CD4-positive, alpha-beta T cell (primary cell): ENCODE data around the gene TSPAN18. TPM values are rescaled to one million over a fixed set of nuclear protein-coding genes. Genes with fewer than 3 reads are reported as not detected.

ENCODE experiments used
- ATAC-seq: fragments of 200-7000 bp; cut with Tn5 transposase; one replicate; pipeline ENCODE4 v1.10.0; 2022; ENCODE audit warnings: mild to moderate bottlenecking; ENCODE audit not compliant: poor library complexity
- CTCF ChIA-PET: fragments of 350-600 bp; sonication (Branson Sonifier 250); formaldehyde crosslinking; loops from one replicate; lab custom pipeline; 2021; ENCODE audit warnings: antibody characterized with exemption, inconsistent platforms; lab: Charles Lee
- POLR2A ChIA-PET: fragments of 350-600 bp; sonication (Branson Sonifier 250); formaldehyde crosslinking; loops from one replicate; lab custom pipeline; 2021; ENCODE audit warnings: antibody characterized with exemption, inconsistent platforms; lab: Charles Lee
- DNase-seq, 14 experiments: peaks; one replicate each; pipeline ENCODE4 v3.0.0-alpha.2; 2013 to 2020; ENCODE audit warnings: mixed read lengths in 2 of 14
- H3K27ac ChIP-seq, 2 donors: one replicate each; pipeline versions ENCODE4 v1.5.1 to v1.7.0; 2013; ENCODE audit warnings: low read length in 2 of 2, low read depth in 1 of 2, mild to moderate bottlenecking in 1 of 2
- H3K27me3 ChIP-seq, 2 experiments: 1 replicate in 1 of 2; 2 replicates in 1 of 2; pipeline versions ENCODE4 v1.6.1 to v1.7.0; 2013; ENCODE audit warnings: low read length in 2 of 2, control low read depth in 1 of 2, mild to moderate bottlenecking in 1 of 2, moderate library complexity in 1 of 2; ENCODE audit not compliant: insufficient read depth in 2 of 2, control insufficient read depth in 1 of 2
- H3K36me3 ChIP-seq: one replicate; pipeline ENCODE4 v1.6.1; 2013; ENCODE audit warnings: low read length, control low read depth; ENCODE audit not compliant: insufficient read depth
- H3K4me1 ChIP-seq: one replicate; pipeline ENCODE4 v1.6.1; 2013; ENCODE audit warnings: low read length, control low read depth; ENCODE audit not compliant: insufficient read depth
- H3K4me3 ChIP-seq: one replicate; pipeline ENCODE4 v1.5.1; 2013; ENCODE audit warnings: mild to moderate bottlenecking, low read length, moderate library complexity
- H3K9me3 ChIP-seq, 2 experiments: 1 replicate in 1 of 2; 2 replicates in 1 of 2; pipeline versions ENCODE4 v1.6.1 to v1.7.0; 2013; ENCODE audit warnings: low read length in 2 of 2, mild to moderate bottlenecking in 2 of 2, control low read depth in 1 of 2, moderate library complexity in 1 of 2; ENCODE audit not compliant: control insufficient read depth in 1 of 2, insufficient read depth in 1 of 2
- H3K27ac Mint-ChIP-seq: one replicate; pipeline ENCODE4 v1.8.0; 2020; ENCODE audit warnings: mixed read lengths
- H3K27me3 Mint-ChIP-seq: one replicate; pipeline ENCODE4 v1.8.0; 2021; ENCODE audit warnings: mixed read lengths
- H3K36me3 Mint-ChIP-seq: one replicate; pipeline ENCODE4 v1.8.0; 2021; ENCODE audit warnings: low read depth, mixed read lengths
- H3K4me1 Mint-ChIP-seq: one replicate; pipeline ENCODE4 v1.8.0; 2021; ENCODE audit warnings: low read depth, mixed read lengths
- H3K4me3 Mint-ChIP-seq: one replicate; pipeline ENCODE4 v1.8.0; 2020; ENCODE audit warnings: mild to moderate bottlenecking, mixed read lengths
- H3K9me3 Mint-ChIP-seq: one replicate; pipeline ENCODE4 v1.8.0; 2020; ENCODE audit warnings: mixed read lengths
- CTCF ChIP-seq: fragments of 200-600 bp; IDR thresholded peaks from one replicate; pipeline ENCODE4 v1.8.0; 2022; ENCODE audit warnings: antibody characterized with exemption, mild to moderate bottlenecking
- intact Hi-C, 2 experiments: fragments of 100-400 bp; cut with DNase I in 1 of 2; cut with micrococcal nuclease in 1 of 2; formaldehyde crosslinking; loops; one replicate each; pipeline versions ENCODE4 v1.15.1 to v1.9.0; 2023 to 2025; cut with DNase I, micrococcal nuclease
- total RNA-seq, 174 experiments: library from RNA in 2 of 174; stranded (reverse) in 2 of 174; gene quantifications; one replicate each; pipeline ENCODE4 v1.2.3 and lab custom pipeline; 2021 to 2026

Gene TSPAN18
- total RNA-seq, 2 experiments from 2014 or later, result 23.0 to 25.3 TPM

DNA sequence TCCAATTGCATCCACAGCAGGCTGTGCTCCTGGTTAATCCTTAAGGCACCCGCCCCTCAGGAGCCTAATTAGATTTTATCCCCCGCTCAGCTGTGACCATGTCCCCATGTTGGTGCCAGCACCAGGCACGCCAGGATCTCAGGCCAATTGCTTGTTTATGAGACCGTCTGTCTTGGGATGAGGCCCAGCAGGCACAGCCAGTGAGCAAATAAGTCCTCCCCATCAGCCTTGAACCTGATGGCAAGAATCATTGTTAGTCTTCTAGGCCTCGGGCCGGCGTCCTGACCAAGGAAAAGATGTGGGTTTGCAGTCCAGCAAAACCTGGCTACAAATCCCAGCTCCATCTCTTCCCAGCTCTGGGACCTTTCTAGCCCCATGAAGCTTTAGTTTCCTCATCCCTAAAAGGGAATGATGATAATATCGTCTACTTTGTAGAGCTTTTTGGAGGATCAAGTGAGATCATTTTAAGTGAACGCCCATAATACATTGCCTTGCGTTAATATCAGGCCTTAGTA is 166.6 kb downstream of the TSPAN18 start:
- intact Hi-C loops, result loop anchor here (5.0 kb wide), 5 partner anchors 36 to 336 kb away; partner anchors contain the start of gene TSPAN18 (in 2 of the 2)
- DNase-seq (no peak), ATAC-seq (no peak)
- no peaks in the 10 kb centered on the region for H3K27me3 ChIP-seq
- peaks cover 0 to 7% of the 10 kb centered on the region in 2 experiments for H3K9me3 ChIP-seq
- peaks cover 6% of the 10 kb centered on the region for H3K36me3 Mint-ChIP-seq
- H3K27ac ChIP-seq, result no peak overlapping the region
- no peaks in the 10 kb centered on the region for H3K27me3 Mint-ChIP-seq
- H3K4me1 Mint-ChIP-seq, result no peaks in the 10 kb centered on the region
- peaks cover 10% of the 10 kb centered on the region for H3K36me3 ChIP-seq
- no peak for TF ChIP-seq CTCF
- H3K4me1 ChIP-seq, result peaks cover 5% of the 10 kb centered on the region
- no peak overlapping the region for H3K4me3 Mint-ChIP-seq
- H3K27ac Mint-ChIP-seq, result no peak overlapping the region
- no peak overlapping the region for H3K4me3 ChIP-seq
- H3K9me3 Mint-ChIP-seq, result no peaks in the 10 kb centered on the region
- ChIA-PET POLR2A (no interaction called here), CTCF (no interaction called here)

DNA sequence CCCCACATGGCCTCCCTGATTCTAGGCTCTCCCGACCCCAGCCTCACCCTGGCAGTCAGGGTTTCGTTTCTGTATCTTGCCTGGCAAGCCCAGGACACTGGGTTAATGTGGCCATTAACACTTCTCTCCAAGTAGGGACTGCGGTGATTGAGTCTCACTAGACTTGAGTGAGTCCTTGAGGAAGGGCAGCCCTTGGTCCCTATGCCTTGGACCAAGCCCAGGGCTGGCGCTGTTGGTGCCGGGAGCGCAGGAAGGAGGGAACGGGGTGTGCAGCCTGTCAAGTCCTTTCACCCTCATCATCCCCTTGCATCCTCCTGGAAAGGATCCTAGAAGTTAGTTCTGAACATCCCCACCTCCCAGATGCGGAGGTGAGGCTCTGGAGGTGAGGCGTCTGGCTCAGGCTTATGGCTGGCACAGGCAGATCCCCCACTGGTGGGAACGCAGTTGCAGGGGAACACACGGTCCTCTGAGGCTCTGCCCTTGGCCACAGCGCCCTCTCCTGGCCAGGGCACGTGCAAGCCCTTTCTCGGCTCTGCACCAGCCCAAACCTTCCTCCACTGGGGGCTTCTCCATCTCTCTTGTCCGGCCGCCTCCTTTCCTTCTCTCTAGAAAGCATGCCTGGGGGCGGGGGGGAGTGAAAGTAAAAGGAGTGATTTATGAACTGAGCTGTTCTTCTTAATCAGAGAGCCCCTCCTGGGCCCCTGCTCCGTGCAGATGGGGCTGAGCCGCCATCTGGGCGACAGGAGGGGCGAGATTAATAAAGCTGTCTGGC is 167.3 kb downstream of the TSPAN18 start:
- H3K27me3 ChIP-seq, result no peaks in the 10 kb centered on the region
- no peak overlapping the region for H3K4me3 ChIP-seq
- DNase-seq (peak; percentile 13 to 77 (median 50)), ATAC-seq (peak; percentile 67)
- ChIA-PET POLR2A (no interaction called here), CTCF (interaction anchor here (0.9 to 1.6 kb wide), 2 partner anchors 32 to 33 kb away, joined by 3 to 5 read pairs; no protein-coding TSS in a partner anchor)
- no peak overlapping the region for H3K27ac ChIP-seq
- peaks cover 13% of the 10 kb centered on the region for H3K36me3 ChIP-seq
- intact Hi-C loops, result loop anchor here (1.0 to 5.0 kb wide), 6 partner anchors 37 to 338 kb away; partner anchors contain the start of gene TSPAN18 (in 2 of the 2)
- no peak overlapping the region for H3K27ac Mint-ChIP-seq
- H3K36me3 Mint-ChIP-seq, result peaks cover 6% of the 10 kb centered on the region
- peak; percentile 44 for TF ChIP-seq CTCF
- no peaks in the 10 kb centered on the region for H3K9me3 Mint-ChIP-seq
- peaks cover 5% of the 10 kb centered on the region for H3K4me1 ChIP-seq
- no peaks in the 10 kb centered on the region for H3K27me3 Mint-ChIP-seq
- H3K4me1 Mint-ChIP-seq, result no peaks in the 10 kb centered on the region
- peaks cover 0 to 9% of the 10 kb centered on the region in 2 experiments for H3K9me3 ChIP-seq
- no peak overlapping the region for H3K4me3 Mint-ChIP-seq

DNA sequence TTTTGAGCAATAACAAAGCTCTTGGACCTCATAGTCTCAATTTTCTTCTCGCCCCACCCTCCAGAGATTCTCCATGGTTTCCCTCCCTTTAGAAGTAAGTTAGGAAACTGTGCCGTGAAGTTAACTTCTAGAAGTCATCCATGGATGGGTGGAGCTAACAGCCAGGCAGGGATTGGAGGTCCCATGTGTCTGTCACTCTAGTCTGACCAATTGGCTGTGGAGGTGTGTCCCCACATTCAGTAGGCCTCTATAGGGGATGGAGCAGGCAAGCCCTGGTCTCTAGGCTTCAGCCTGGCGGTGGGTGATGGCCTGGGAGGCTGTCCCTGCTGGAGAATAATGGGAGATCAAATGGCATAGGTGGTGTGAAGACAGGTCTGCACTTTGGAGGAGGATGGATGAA is 173.2 kb downstream of the TSPAN18 start:
- no peaks in the 10 kb centered on the region for H3K4me1 Mint-ChIP-seq

More for the DNA sequence above, 173.2 kb downstream of the TSPAN18 start:
- DNase-seq, result peak in 6 of 14 experiments; percentile 9 to 57 (median 32)
- H3K4me1 ChIP-seq, result no peaks in the 10 kb centered on the region
- peaks cover 0 to 9% of the 10 kb centered on the region in 2 experiments for H3K9me3 ChIP-seq
- H3K9me3 Mint-ChIP-seq, result no peaks in the 10 kb centered on the region
- TF ChIP-seq CTCF, result no peak
- no peak overlapping the region for H3K27ac ChIP-seq
- peaks cover 19% of the 10 kb centered on the region for H3K36me3 ChIP-seq
- ChIA-PET CTCF (interaction anchor here (1.5 kb wide), 1 partner anchor 11 kb away, joined by 6 read pairs; no protein-coding TSS in a partner anchor), POLR2A (no interaction called here)
- H3K4me3 Mint-ChIP-seq, result no peak overlapping the region
- no peaks in the 10 kb centered on the region for H3K27me3 ChIP-seq
- H3K27ac Mint-ChIP-seq, result no peak overlapping the region
- H3K27me3 Mint-ChIP-seq, result no peaks in the 10 kb centered on the region
- H3K36me3 Mint-ChIP-seq, result peaks cover 6% of the 10 kb centered on the region
- peak; percentile 59 for ATAC-seq
- intact Hi-C loops, result no loop called here
- no peak overlapping the region for H3K4me3 ChIP-seq
